IMR-90 (cell line): ENCODE measurements around the gene SHC2. TPM values are rescaled to one million over a fixed set of nuclear protein-coding genes. Genes with fewer than 3 reads are reported as not detected.

ENCODE experiments used
- ATAC-seq: fragments of 200-7000 bp; cut with Tn5 transposase; 2 replicates; pipeline ENCODE4 v1.9.1; 2020; ENCODE audit warnings: low read depth, mild to moderate bottlenecking, moderate library complexity
- BruUV-seq: library from RNA; stranded (reverse); fragments of 400-500 nt; replicated peaks from 2 replicates; lab custom pipeline; 2021; lab: Mats Ljungman, UMichigan
- CTCF ChIA-PET: fragments of 300-600 bp; formaldehyde crosslinking; extraction: SDS; loops from one replicate; lab custom pipeline; 2021; ENCODE audit warnings: antibody characterized with exemption; lab: Yijun Ruan, JAX
- POLR2A ChIA-PET: fragments of 300-600 bp; sonication (Branson Sonifier 250); formaldehyde crosslinking; loops from one replicate; lab custom pipeline; 2022; ENCODE audit warnings: antibody characterized with exemption; ENCODE audit not compliant: unreplicated experiment; lab: Charles Lee
- DNase-seq: peaks from one replicate; pipeline ENCODE4 v3.0.0; 2013
- H2AFZ ChIP-seq: replicated peaks from 2 replicates; pipeline ENCODE3; 2013; ENCODE audit warnings: low read length, mild to moderate bottlenecking; ENCODE audit not compliant: poor library complexity
- H2AK5ac ChIP-seq: 2 replicates; pipeline ENCODE4 v1.6.1; 2013; ENCODE audit warnings: low read depth, low read length, inconsistent platforms
- H2AK9ac ChIP-seq: replicated peaks from 2 replicates; pipeline ENCODE3; 2013; ENCODE audit warnings: mild to moderate bottlenecking, low read depth, low read length, moderate library complexity; ENCODE audit not compliant: poor library complexity
- H2BK120ac ChIP-seq: 2 replicates; pipeline ENCODE4 v1.6.1; 2013; ENCODE audit warnings: low read depth, low read length, inconsistent platforms
- H2BK15ac ChIP-seq: 3 replicates; pipeline ENCODE4 v1.6.1; 2013; ENCODE audit warnings: low read depth, low read length, inconsistent platforms
- H2BK20ac ChIP-seq: 2 replicates; pipeline ENCODE4 v1.6.1; 2013; ENCODE audit warnings: low read depth, mild to moderate bottlenecking, inconsistent platforms, low read length, moderate library complexity
- H2BK5ac ChIP-seq: 2 replicates; pipeline ENCODE4 v1.6.1; 2013; ENCODE audit warnings: mild to moderate bottlenecking, low read depth, low read length, inconsistent platforms; ENCODE audit not compliant: poor library complexity, severe bottlenecking
- H3K14ac ChIP-seq: replicated peaks from 2 replicates; pipeline ENCODE4 v1.6.1; 2013; ENCODE audit warnings: low read depth, low read length, inconsistent platforms
- H3K18ac ChIP-seq: 2 replicates; pipeline ENCODE4 v1.6.1; 2013; ENCODE audit warnings: low read depth, low read length, control low read depth
- H3K23ac ChIP-seq: 2 replicates; pipeline ENCODE4 v1.6.1; 2013; ENCODE audit warnings: low read depth, low read length, inconsistent platforms
- H3K27ac ChIP-seq: 2 replicates; pipeline ENCODE4 v1.5.1; 2013; ENCODE audit warnings: mild to moderate bottlenecking, control low read depth, low read length; ENCODE audit not compliant: insufficient read depth
- H3K27me3 ChIP-seq: 2 replicates; pipeline ENCODE4 v1.6.1; 2013; ENCODE audit warnings: low read length; ENCODE audit not compliant: control insufficient read depth, insufficient read depth
- H3K36me3 ChIP-seq: 2 replicates; pipeline ENCODE4 v1.6.1; 2013; ENCODE audit warnings: low read length, mixed read lengths; ENCODE audit not compliant: control insufficient read depth, insufficient read depth
- H3K4ac ChIP-seq: 2 replicates; pipeline ENCODE4 v1.6.1; 2013; ENCODE audit warnings: low read depth, low read length, inconsistent platforms
- H3K4me1 ChIP-seq: 2 replicates; pipeline ENCODE4 v1.6.1; 2013; ENCODE audit warnings: low read length, mixed read lengths; ENCODE audit not compliant: control insufficient read depth, insufficient read depth
- H3K4me2 ChIP-seq: 2 replicates; pipeline ENCODE4 v1.6.1; 2013; ENCODE audit warnings: low read depth, mild to moderate bottlenecking, control low read depth, low read length, moderate library complexity
- H3K4me3 ChIP-seq: 2 replicates; pipeline ENCODE4 v1.5.1; 2013; ENCODE audit warnings: low read depth, mild to moderate bottlenecking, control low read depth, low read length, moderate library complexity; ENCODE audit not compliant: insufficient read depth
- H3K56ac ChIP-seq: 2 replicates; pipeline ENCODE4 v1.6.1; 2013; ENCODE audit warnings: low read length, inconsistent platforms; ENCODE audit not compliant: insufficient read depth; ENCODE audit errors: extremely low read depth
- H3K79me1 ChIP-seq, 2 experiments: 2 replicates each; pipeline ENCODE4 v1.6.1; 2013; ENCODE audit warnings: low read length in 2 of 2, inconsistent platforms in 1 of 2, low read depth in 1 of 2
- H3K9ac ChIP-seq: 2 replicates; pipeline ENCODE4 v1.6.1; 2013; ENCODE audit warnings: low read depth, low read length, control low read depth
- H3K9me1 ChIP-seq: 2 replicates; pipeline ENCODE4 v1.6.1; 2013; ENCODE audit warnings: low read length, inconsistent platforms; ENCODE audit not compliant: insufficient read depth
- H3K9me3 ChIP-seq: 2 replicates; pipeline ENCODE4 v1.6.1; 2013; ENCODE audit warnings: low read length; ENCODE audit not compliant: control insufficient read depth, insufficient read depth
- H4K20me1 ChIP-seq: 2 replicates; pipeline ENCODE4 v1.6.1; 2013; ENCODE audit warnings: low read length, inconsistent platforms; ENCODE audit not compliant: insufficient read depth
- H4K5ac ChIP-seq: 2 replicates; pipeline ENCODE4 v1.6.1; 2013; ENCODE audit warnings: mild to moderate bottlenecking, low read depth, low read length, control low read depth
- H4K8ac ChIP-seq, 2 experiments: 2 replicates each; pipeline ENCODE4 v1.6.1; 2013; ENCODE audit warnings: low read depth in 2 of 2, low read length in 2 of 2, control low read depth in 1 of 2, inconsistent platforms in 1 of 2
- H4K91ac ChIP-seq: 2 replicates; pipeline ENCODE4 v1.6.1; 2013; ENCODE audit warnings: low read depth, low read length, inconsistent platforms; ENCODE audit not compliant: insufficient read depth
- CTCF ChIP-seq: conservative IDR thresholded peaks from 2 replicates; pipeline ENCODE4 v1.5.1; 2012; ENCODE audit warnings: mild to moderate bottlenecking, low read depth, low read length, improper control_type of control experiment
- MAZ ChIP-seq: IDR thresholded peaks from 2 replicates; pipeline ENCODE4 v1.6.1; 2012; ENCODE audit warnings: low read depth, mild to moderate bottlenecking, low read length, improper control_type of control experiment, moderate library complexity, borderline replicate concordance
- USF2 ChIP-seq: fragments of 150-350 bp; IDR thresholded peaks from 2 replicates; pipeline ENCODE4 v1.6.1; 2017; ENCODE audit warnings: mild to moderate bottlenecking, antibody characterized with exemption, low read length, low read depth
- WGBS, 2 experiments: methylation state at CpG; one replicate each; pipeline versions ENCODE4 v1.1.5 to v1.1.7; 2013; ENCODE audit warnings: missing lambda C conversion rate in 2 of 2; ENCODE audit not compliant: insufficient read length in 1 of 2; ENCODE audit errors: extremely low coverage in 2 of 2; 5-methylcytosine and 5-hydroxymethylcytosine counted together
- dilution Hi-C: fragments of 300-500 bp; cut with HindIII; formaldehyde crosslinking; loops from one replicate; pipeline ENCODE4 v1.14.3; 2018; ENCODE audit warnings: low sequenced_read_pairs; ENCODE audit not compliant: unreplicated experiment
- in situ Hi-C: fragments of 300-500 bp; cut with MboI; formaldehyde crosslinking; loops from 3 replicates; pipeline ENCODE4 v1.14.3; 2019; ENCODE audit warnings: low sequenced_read_pairs, inconsistent platforms, mixed read lengths
- intact Hi-C: fragments of 100-400 bp; cut with micrococcal nuclease; formaldehyde crosslinking; loops from 2 replicates; pipeline ENCODE4 v1.10.0; 2022
- polyA plus RNA-seq, 3 experiments: library from polyadenylated mRNA; depleted of rRNA; stranded (reverse); fragments of >200 nt; gene quantifications; 2 replicates each; pipeline ENCODE4 v1.2.3, GENCODE V29; 2012; ENCODE audit warnings: low replicate concordance in 1 of 3
- total RNA-seq: library from RNA; depleted of rRNA; stranded (reverse); fragments of >200 nt; gene quantifications from 2 replicates; pipeline ENCODE4 v1.2.3, GENCODE V29; 2012

SHC2 gene
- total and polyA plus RNA-seq, 2 of the 4 experiments (the other 2 are of a cell fraction), result 0.68 TPM; not detected in 1

- no peak for TF ChIP-seq MAZ
Observed at GRCh38 chr19:461721-462551, 1.1 kb upstream of the SHC2 start (continued).

- no peak overlapping the region for H2BK15ac ChIP-seq
- dilution Hi-C loops, result no loop called here
- no peak overlapping the region for H3K18ac ChIP-seq
- no peak overlapping the region for H3K23ac ChIP-seq
- H3K27me3 ChIP-seq, result peaks cover 20% of the 10 kb centered on the region
- DNase-seq (peak; percentile 27), ATAC-seq (peak; percentile 79)
- H2BK120ac ChIP-seq, result no peak overlapping the region
- peak overlapping the region; percentile 92 for H2AFZ ChIP-seq
- H4K91ac ChIP-seq, result no peak overlapping the region
- H4K8ac ChIP-seq, result peak overlapping the region in 1 of 2 experiments; percentile 60; a peak in 1 of 4 replicates
- H2BK20ac ChIP-seq, result no peak overlapping the region
- H2BK5ac ChIP-seq, result no peak overlapping the region
- H2AK5ac ChIP-seq, result 0 out of 2 replicates have a peak overlapping the region, but pooled peaks have one; percentile 46
- H2AK9ac ChIP-seq, result peak overlapping the region; percentile 71
- no TSS peak for BruUV-seq
- H3K14ac ChIP-seq, result no peak overlapping the region
- WGBS, 2 experiments, result 7% methylated on average over 9 of the region's 66 CpGs; no CpG with 5 or more reads in 1 of the 2 experiments
- no peak overlapping the region; the same call in 1 of the 2 replicates for H3K27ac ChIP-seq
- H4K20me1 ChIP-seq, result no peaks in the 10 kb centered on the region
- H4K5ac ChIP-seq, result no peak overlapping the region
- TF ChIP-seq CTCF (no peak), MAZ (peak; percentile 34; the same call in 1 of the 2 replicates), USF2 (peak; percentile 78)
- POLR2A ChIA-PET, result no interaction called here
- H3K56ac ChIP-seq, result no peak overlapping the region
- intact Hi-C loops, result no loop called here
- no peak overlapping the region for H3K4ac ChIP-seq
- in situ Hi-C loops, result no loop called here
- no peaks in the 10 kb centered on the region; the same call in 1 of the 2 replicates for H3K9me3 ChIP-seq
- no peaks in the 10 kb centered on the region for H3K79me1 ChIP-seq
- H3K36me3 ChIP-seq, result no peaks in the 10 kb centered on the region
- H3K9ac ChIP-seq, result peak overlapping the region; percentile 12; the same call in 1 of the 2 replicates
- peaks cover 3% of the 10 kb centered on the region; the same call in 1 of the 2 replicates for H3K4me1 ChIP-seq
- peak overlapping the region; percentile 63 for H3K4me3 ChIP-seq
- H3K4me2 ChIP-seq, result peak overlapping the region; percentile 67
- CTCF ChIA-PET, result no interaction called here
- H3K9me1 ChIP-seq, result no peaks in the 10 kb centered on the region
Observed at GRCh38 chr19:459724-460511, 915 bp downstream of the SHC2 start.
